ENCODE measurements around the gene NDUFB8. TPM values are rescaled to one million over a fixed set of nuclear protein-coding genes. Genes with fewer than 3 reads are reported as not detected.

NDUFB8 gene
- total RNA-seq, 4 donors from 2014 or later: 122 to 229 (median 167) TPM

DNA sequence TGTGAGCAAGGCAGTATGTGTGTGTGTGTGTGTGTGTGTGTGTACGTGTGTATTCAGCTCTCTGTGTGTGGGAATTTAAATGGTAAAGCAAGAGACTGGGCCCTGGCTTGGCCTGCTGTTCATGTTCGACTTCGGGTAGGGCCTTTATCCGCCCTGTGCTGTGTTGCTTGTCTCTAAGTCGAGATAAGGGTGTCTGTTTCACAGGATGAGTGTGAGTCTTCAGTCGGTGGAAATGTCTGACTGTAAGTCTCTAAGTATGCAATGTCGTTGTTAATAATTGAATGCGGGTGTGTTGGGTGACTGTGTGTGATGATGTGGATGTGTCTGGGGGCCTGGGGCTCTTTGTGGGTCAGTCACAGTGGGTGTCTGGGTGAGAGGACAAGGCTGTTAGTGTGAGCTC is 40.8 kb upstream of the NDUFB8 start:
- no peak overlapping the region for H3K27ac ChIP-seq
- no peaks in the 10 kb centered on the region for H3K4me1 ChIP-seq
- TF ChIP-seq CTCF (IDR thresholded peaks at IDR 0.05): no peak
- TF ChIP-seq POLR2A (IDR thresholded peaks at IDR 0.05): no peak
- no peaks in the 10 kb centered on the region for H3K9me3 ChIP-seq
- no peaks in the 10 kb centered on the region for H3K36me3 ChIP-seq
- no peak overlapping the region for H3K4me3 ChIP-seq
- no peaks in the 10 kb centered on the region for H3K27me3 ChIP-seq
- peak in 1 of 3 donors; percentile 37 for DNase-seq

GRCh38 chr10:100569687-100570481 is 40.2 kb upstream of the NDUFB8 start:
- Histone ChIP-seq H3K36me3 (no peaks in the 10 kb centered on the region), H3K4me3 (no peak overlapping the region), H3K9me3 (no peaks in the 10 kb centered on the region), H3K27ac (no peak overlapping the region), H3K27me3 (no peaks in the 10 kb centered on the region), H3K4me1 (no peaks in the 10 kb centered on the region)
- TF ChIP-seq CTCF (IDR thresholded peaks at IDR 0.05) (no peak), POLR2A (IDR thresholded peaks at IDR 0.05) (no peak)
- DNase-seq: peak in 1 of 3 donors; percentile 37

DNA sequence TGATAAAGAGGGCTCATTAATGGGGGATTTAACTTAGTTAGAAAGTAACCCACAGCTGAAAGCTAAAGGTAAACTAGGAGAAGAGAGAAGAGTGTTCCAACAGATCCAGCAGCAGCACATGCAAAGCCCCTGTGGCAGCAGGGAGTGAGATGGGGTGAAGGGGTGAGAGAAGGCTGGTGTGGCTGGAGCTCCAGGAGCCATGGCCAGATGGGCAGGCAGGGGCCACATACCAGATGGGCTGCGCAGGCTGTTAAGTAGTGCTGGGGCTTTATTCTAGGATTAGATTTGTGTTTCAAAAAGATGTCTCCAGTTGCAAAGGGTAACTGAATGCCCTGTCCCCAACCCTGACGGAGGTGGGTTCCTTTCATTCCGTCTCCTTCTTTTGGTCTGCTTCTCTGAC is 39.2 kb upstream of the NDUFB8 start:
- TF ChIP-seq CTCF (IDR thresholded peaks at IDR 0.05) (no peak), POLR2A (IDR thresholded peaks at IDR 0.05) (no peak)
- H3K27me3 ChIP-seq: no peaks in the 10 kb centered on the region

GRCh38 chr10:100567826-100568225 is 38.2 kb upstream of the NDUFB8 start:
- H3K27me3 ChIP-seq: peaks cover 0 to under 1% of the 10 kb centered on the region in 2 donors
- peak in 1 of 3 donors; percentile 18 for DNase-seq

More for the DNA sequence above, 39.2 kb upstream of the NDUFB8 start:
- Histone ChIP-seq H3K27ac (no peak overlapping the region), H3K9me3 (no peaks in the 10 kb centered on the region), H3K4me1 (no peaks in the 10 kb centered on the region), H3K36me3 (no peaks in the 10 kb centered on the region), H3K4me3 (no peak overlapping the region)
- peak in 1 of 3 donors; percentile 39 for DNase-seq

GRCh38 chr10:100567249-100567648 is 37.6 kb upstream of the NDUFB8 start:
- peak in 1 of 3 donors; percentile 37 for DNase-seq
- H3K27me3 ChIP-seq: peaks cover 0 to 6% of the 10 kb centered on the region in 2 donors

More at GRCh38 chr10:100567826-100568225, 38.2 kb upstream of the NDUFB8 start:
- H3K27ac ChIP-seq: no peak overlapping the region
- H3K9me3 ChIP-seq: no peaks in the 10 kb centered on the region
- H3K4me1 ChIP-seq: peaks cover 0 to under 1% (median under 1%) of the 10 kb centered on the region in 4 donors
- H3K4me3 ChIP-seq: no peak overlapping the region
- H3K36me3 ChIP-seq: no peaks in the 10 kb centered on the region
- TF ChIP-seq CTCF (IDR thresholded peaks at IDR 0.05) (no peak), POLR2A (IDR thresholded peaks at IDR 0.05) (no peak)

More at GRCh38 chr10:100567249-100567648, 37.6 kb upstream of the NDUFB8 start:
- Histone ChIP-seq H3K4me1 (peaks cover 0 to 7% (median 3%) of the 10 kb centered on the region in 4 donors), H3K27ac (no peak overlapping the region), H3K9me3 (no peaks in the 10 kb centered on the region), H3K4me3 (no peak overlapping the region), H3K36me3 (no peaks in the 10 kb centered on the region)
- no peak for TF ChIP-seq CTCF (IDR thresholded peaks at IDR 0.05)
- TF ChIP-seq POLR2A (IDR thresholded peaks at IDR 0.05): no peak

Data from Peyer's patch (tissue), 4 donors.